HCT116 (cell line): ENCODE data around the gene FNBP1L.

ENCODE experiments used
- ATF3 ChIP-seq: IDR thresholded peaks from 2 replicates; pipeline ENCODE4 v1.6.1; 2012
- CTCF ChIP-seq, 3 experiments: fragments of 200-600 bp in 1 of 3; sonication (generic) in 1 of 3; IDR thresholded peaks in 2 of 3; conservative IDR thresholded peaks in 1 of 3; 2 replicates each; pipeline ENCODE4 v1.5.1; 2012 to 2017; ENCODE audit warnings: low read depth in 2 of 3, low read length in 2 of 3, antibody characterized with exemption in 1 of 3, borderline replicate concordance in 1 of 3, control low read depth in 1 of 3, mild to moderate bottlenecking in 1 of 3, mixed read lengths in 1 of 3, mixed run types in 1 of 3, moderate library complexity in 1 of 3; ENCODE audit not compliant: insufficient read depth in 1 of 3
- EZH2 ChIP-seq: fragments of 200-600 bp; sonication (generic); IDR thresholded peaks from 2 replicates; pipeline ENCODE4 v1.6.1; 2017; ENCODE audit warnings: antibody characterized with exemption, mixed run types
- EZH2phosphoT487 ChIP-seq: fragments of 200-600 bp; IDR thresholded peaks from 2 replicates; pipeline ENCODE4 v1.6.1; 2018; ENCODE audit warnings: antibody characterized with exemption, borderline replicate concordance
- JUND ChIP-seq: IDR thresholded peaks from 2 replicates; pipeline ENCODE4 v1.6.1; 2012
- POLR2A ChIP-seq: IDR thresholded peaks from 2 replicates; pipeline ENCODE4 v1.7.0; 2011; ENCODE audit warnings: borderline replicate concordance; ENCODE audit not compliant: insufficient read depth, insufficient read length; ENCODE audit errors: extremely low read depth
- POLR2AphosphoS5 ChIP-seq: IDR thresholded peaks from 2 replicates; pipeline ENCODE4 v1.6.1; 2011; ENCODE audit warnings: mild to moderate bottlenecking, low read depth, low read length, moderate library complexity
- RAD21 ChIP-seq: IDR thresholded peaks from 2 replicates; pipeline ENCODE4 v1.6.1; 2012; ENCODE audit warnings: low read depth, mild to moderate bottlenecking
- REST ChIP-seq: IDR thresholded peaks from 2 replicates; pipeline ENCODE4 v1.6.1; 2012; ENCODE audit warnings: low read depth
- SIN3A ChIP-seq: IDR thresholded peaks from 2 replicates; pipeline ENCODE4 v1.6.1; 2012; ENCODE audit warnings: low read depth
- YY1 ChIP-seq: IDR thresholded peaks from 2 replicates; pipeline ENCODE4 v1.6.1; 2011; ENCODE audit warnings: low read length, low read depth, moderate library complexity, mild to moderate bottlenecking; ENCODE audit not compliant: insufficient replicate concordance; ENCODE audit errors: extremely low read depth
- ZNF274 ChIP-seq: fragments of 200-500 bp; sonication (Bioruptor generic); IDR thresholded peaks from 2 replicates; pipeline ENCODE4 v1.6.1; 2014; ENCODE audit warnings: mild to moderate bottlenecking, low read depth, low read length, inconsistent platforms

DNA sequence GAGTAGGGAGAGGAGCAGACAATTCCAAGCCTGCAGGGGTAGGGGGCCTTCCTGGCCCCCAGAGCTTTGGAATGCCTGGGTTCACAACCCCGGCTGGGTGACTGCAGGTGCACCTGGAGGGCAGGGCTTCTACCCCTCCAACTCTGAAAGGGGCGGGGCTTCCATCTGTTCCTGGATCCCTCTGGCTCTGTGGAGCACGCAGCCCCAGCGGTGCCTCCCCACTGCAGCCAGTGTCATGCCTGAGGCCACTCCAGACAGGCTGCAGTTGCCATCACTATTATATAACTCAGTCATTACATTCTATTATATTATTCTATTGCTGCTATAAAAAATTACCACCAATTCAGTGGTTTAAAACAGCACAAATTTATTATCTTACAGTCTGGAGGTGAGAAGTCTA lies 12.5 kb upstream of the FNBP1L start:
- TF ChIP-seq ZNF274: no peak
- no peak for TF ChIP-seq POLR2A
- no peak for TF ChIP-seq CTCF (IDR thresholded peaks at IDR 0.05 in 2 of 3, conservative IDR thresholded peaks at IDR 0.05 in 1 of 3; ENCODE audit: borderline replicate concordance in 1 of 3, insufficient read depth in 1 of 3, low read depth in 2 of 3, low read length in 2 of 3)
- no peak for TF ChIP-seq SIN3A
- TF ChIP-seq ATF3: no peak
- TF ChIP-seq POLR2AphosphoS5: no peak
- no peak for TF ChIP-seq EZH2phosphoT487
- TF ChIP-seq YY1: no peak
- no peak for TF ChIP-seq REST
- TF ChIP-seq JUND: no peak
- TF ChIP-seq EZH2: no peak
- no peak for TF ChIP-seq RAD21
